B cell (primary cell): ENCODE data around the gene IL34.

Source experiments
- EZH2 ChIP-seq: IDR thresholded peaks from 2 replicates; pipeline ENCODE4 v1.6.1; 2012; ENCODE audit warnings: borderline replicate concordance, low read depth, mild to moderate bottlenecking, moderate library complexity, low read length; ENCODE audit not compliant: insufficient read depth, poor library complexity, severe bottlenecking
- TF ChIP-seq, protein P1 (sequence below): fragments of 200-600 bp; IDR thresholded peaks from one replicate; pipeline ENCODE4 v1.8.0; 2022; ENCODE audit warnings: antibody characterized with exemption, mild to moderate bottlenecking

DNA sequence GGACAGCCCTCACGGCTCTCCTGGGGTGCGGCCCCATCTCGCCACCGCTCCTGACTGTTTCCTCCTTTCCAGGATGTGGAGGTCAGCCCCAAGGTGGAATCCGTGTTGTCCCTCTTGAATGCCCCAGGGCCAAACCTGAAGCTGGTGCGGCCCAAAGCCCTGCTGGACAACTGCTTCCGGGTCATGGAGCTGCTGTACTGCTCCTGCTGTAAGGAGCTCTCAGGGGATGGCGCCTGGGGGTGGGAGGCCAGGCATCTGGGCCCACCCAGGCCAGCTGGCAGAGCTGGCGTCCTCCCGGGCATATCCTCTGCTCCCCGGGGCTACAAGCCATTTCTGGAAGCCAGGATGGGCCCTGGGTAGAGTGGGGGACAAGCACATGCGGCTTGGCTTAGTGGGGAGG lies 13.2 kb downstream of the IL34 start:
- TF ChIP-seq EZH2: no peak
- TF ChIP-seq, protein P1, sequence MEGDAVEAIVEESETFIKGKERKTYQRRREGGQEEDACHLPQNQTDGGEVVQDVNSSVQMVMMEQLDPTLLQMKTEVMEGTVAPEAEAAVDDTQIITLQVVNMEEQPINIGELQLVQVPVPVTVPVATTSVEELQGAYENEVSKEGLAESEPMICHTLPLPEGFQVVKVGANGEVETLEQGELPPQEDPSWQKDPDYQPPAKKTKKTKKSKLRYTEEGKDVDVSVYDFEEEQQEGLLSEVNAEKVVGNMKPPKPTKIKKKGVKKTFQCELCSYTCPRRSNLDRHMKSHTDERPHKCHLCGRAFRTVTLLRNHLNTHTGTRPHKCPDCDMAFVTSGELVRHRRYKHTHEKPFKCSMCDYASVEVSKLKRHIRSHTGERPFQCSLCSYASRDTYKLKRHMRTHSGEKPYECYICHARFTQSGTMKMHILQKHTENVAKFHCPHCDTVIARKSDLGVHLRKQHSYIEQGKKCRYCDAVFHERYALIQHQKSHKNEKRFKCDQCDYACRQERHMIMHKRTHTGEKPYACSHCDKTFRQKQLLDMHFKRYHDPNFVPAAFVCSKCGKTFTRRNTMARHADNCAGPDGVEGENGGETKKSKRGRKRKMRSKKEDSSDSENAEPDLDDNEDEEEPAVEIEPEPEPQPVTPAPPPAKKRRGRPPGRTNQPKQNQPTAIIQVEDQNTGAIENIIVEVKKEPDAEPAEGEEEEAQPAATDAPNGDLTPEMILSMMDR: no peak
